ENCODE data around the gene GABRD. TPM values are rescaled to one million over a fixed set of nuclear protein-coding genes. Genes with fewer than 3 reads are reported as not detected.

GABRD gene
- total RNA-seq, 1 experiment from 2014 or later = not detected

DNA sequence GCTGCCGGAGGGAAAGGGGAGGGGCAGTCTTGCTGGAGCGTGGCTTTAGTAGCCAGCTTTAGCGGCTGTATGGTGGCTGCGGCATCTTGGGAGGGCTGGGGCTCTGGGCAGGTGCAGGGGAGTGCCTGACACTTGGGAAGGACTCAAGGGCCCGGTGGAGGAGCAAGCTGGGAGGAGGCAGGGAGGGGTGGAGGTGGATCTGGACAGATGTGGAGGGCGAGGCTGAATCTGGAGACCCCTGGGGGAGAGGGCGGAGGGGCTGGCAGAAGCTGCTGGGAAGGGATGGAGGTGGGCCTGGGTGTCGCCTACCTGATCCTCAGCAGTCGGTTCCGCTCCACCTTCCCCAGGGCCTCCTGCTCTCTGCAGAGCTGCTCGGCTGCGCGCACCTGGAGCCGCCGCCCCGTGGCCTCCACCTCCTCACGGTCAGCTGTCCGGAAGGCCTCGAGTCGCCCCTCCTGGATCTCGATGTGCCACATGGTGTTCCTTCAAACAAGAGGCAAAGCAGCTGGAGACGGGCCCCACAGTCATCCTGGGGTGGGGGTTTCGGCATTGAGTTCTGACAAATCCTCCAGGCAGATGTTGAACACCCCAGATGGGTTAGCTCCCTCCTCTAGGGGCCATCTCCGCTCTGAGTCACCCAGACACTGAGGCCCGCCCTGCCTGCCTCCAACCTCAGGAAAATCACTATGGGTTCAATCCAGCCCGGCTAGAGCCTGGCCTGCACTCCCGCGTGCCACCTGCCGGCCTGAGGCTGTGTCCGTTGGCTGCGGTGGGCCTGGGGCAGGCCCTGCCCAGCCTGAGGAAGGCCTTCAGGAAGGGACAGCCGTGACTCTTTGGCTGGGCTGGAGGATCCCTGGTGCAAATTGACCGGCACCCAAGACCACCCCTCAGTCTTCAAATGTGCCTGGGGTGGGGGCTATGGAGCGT, 45.2 kb upstream of the GABRD start:
- Histone ChIP-seq H3K4me1 (replicated peaks; ENCODE audit: insufficient read depth) (no peaks in the 10 kb centered on the region), H3K27me3 (ENCODE audit: insufficient read depth, low read depth) (peaks cover 35% of the 10 kb centered on the region), H2AFZ (no peak overlapping the region), H3K4me2 (no peak overlapping the region), H3K79me2 (ENCODE audit: low read depth) (no peaks in the 10 kb centered on the region), H3K4me3 (no peak overlapping the region), H3F3A (ENCODE audit: insufficient read depth, low read depth) (no peaks in the 10 kb centered on the region), H3K9me3 (ENCODE audit: insufficient read depth, low read depth) (no peaks in the 10 kb centered on the region), H4K20me1 (ENCODE audit: insufficient read depth) (no peaks in the 10 kb centered on the region), H3K27ac (no peak overlapping the region), H3K9me2 (ENCODE audit: insufficient read depth) (no peaks in the 10 kb centered on the region), H3K36me3 (ENCODE audit: low read depth) (no peaks in the 10 kb centered on the region)
- POLR2A ChIA-PET (ENCODE audit: unreplicated experiment) = no interaction called here
- TF ChIP-seq CTCF (conservative IDR thresholded peaks at IDR 0.05) (no peak), EZH2 (IDR thresholded peaks at IDR 0.05; ENCODE audit: low read depth) (no peak)
- CTCF ChIA-PET = no interaction called here
- BruUV-seq (replicated peaks) = no TSS peak
- DNase-seq = no peak
- intact Hi-C loops (cut with micrococcal nuclease; ENCODE audit: unreplicated experiment) = no loop called here

GRCh38 chr1:1974834-1975233, 44.3 kb upstream of the GABRD start:
- Histone ChIP-seq H3F3A (ENCODE audit: insufficient read depth, low read depth) (no peaks in the 10 kb centered on the region), H2AFZ (no peak overlapping the region), H3K9me2 (ENCODE audit: insufficient read depth) (no peaks in the 10 kb centered on the region), H3K9me3 (ENCODE audit: insufficient read depth, low read depth) (no peaks in the 10 kb centered on the region), H3K4me3 (no peak overlapping the region), H3K4me1 (replicated peaks; ENCODE audit: insufficient read depth) (no peaks in the 10 kb centered on the region), H3K27me3 (ENCODE audit: insufficient read depth, low read depth) (peaks cover 35% of the 10 kb centered on the region), H3K79me2 (ENCODE audit: low read depth) (no peaks in the 10 kb centered on the region), H3K27ac (no peak overlapping the region), H3K36me3 (ENCODE audit: low read depth) (no peaks in the 10 kb centered on the region), H4K20me1 (ENCODE audit: insufficient read depth) (no peaks in the 10 kb centered on the region), H3K4me2 (no peak overlapping the region)
- BruUV-seq (replicated peaks) = no TSS peak
- POLR2A ChIA-PET (ENCODE audit: unreplicated experiment) = no interaction called here
- CTCF ChIA-PET = no interaction called here
- intact Hi-C loops (cut with micrococcal nuclease; ENCODE audit: unreplicated experiment) = no loop called here
- no peak for DNase-seq
- TF ChIP-seq EZH2 (IDR thresholded peaks at IDR 0.05; ENCODE audit: low read depth) = no peak
- no peak for TF ChIP-seq CTCF (conservative IDR thresholded peaks at IDR 0.05)

DNA sequence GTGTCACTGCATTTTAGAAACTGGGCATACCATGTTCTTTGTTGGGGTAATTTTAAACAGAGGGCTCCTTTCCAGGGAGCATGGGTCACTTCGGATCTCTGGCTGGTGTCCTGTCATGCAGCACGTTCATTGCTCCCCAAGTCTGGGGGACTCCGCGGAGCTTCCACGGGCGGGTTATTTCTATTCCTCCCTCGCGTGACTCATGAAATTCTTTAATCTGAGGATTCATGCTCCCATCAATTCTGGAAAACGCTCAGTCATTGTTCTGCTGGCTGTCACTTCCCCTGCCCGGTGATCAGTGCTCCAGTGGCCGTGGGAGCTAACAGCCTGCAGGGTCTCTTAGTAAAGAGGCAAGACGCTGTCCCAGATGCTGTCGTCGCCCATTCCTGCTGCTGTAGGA, 43.6 kb upstream of the GABRD start:
- CTCF ChIA-PET = no interaction called here
- POLR2A ChIA-PET (ENCODE audit: unreplicated experiment) = no interaction called here
- TF ChIP-seq CTCF (conservative IDR thresholded peaks at IDR 0.05) (no peak), EZH2 (IDR thresholded peaks at IDR 0.05; ENCODE audit: low read depth) (no peak)
- no peak overlapping the region for H2AFZ ChIP-seq
- no peaks in the 10 kb centered on the region for H3F3A ChIP-seq (ENCODE audit: insufficient read depth, low read depth)
- no peak overlapping the region for H3K4me2 ChIP-seq
- no peaks in the 10 kb centered on the region for H3K9me3 ChIP-seq (ENCODE audit: insufficient read depth, low read depth)
- intact Hi-C loops (cut with micrococcal nuclease; ENCODE audit: unreplicated experiment) = no loop called here
- H3K27ac ChIP-seq = no peak overlapping the region
- no peak for DNase-seq
- H3K79me2 ChIP-seq (ENCODE audit: low read depth) = no peaks in the 10 kb centered on the region
- no TSS peak for BruUV-seq (replicated peaks)
- H3K27me3 ChIP-seq (ENCODE audit: insufficient read depth, low read depth) = peaks cover 35% of the 10 kb centered on the region
- H3K4me1 ChIP-seq (replicated peaks; ENCODE audit: insufficient read depth) = no peaks in the 10 kb centered on the region
- no peaks in the 10 kb centered on the region for H3K9me2 ChIP-seq (ENCODE audit: insufficient read depth)
- H3K36me3 ChIP-seq (ENCODE audit: low read depth) = no peaks in the 10 kb centered on the region
- H4K20me1 ChIP-seq (ENCODE audit: insufficient read depth) = no peaks in the 10 kb centered on the region
- no peak overlapping the region for H3K4me3 ChIP-seq

Measured in PC-9 (cell line).